GM21576 (cell line): ENCODE measurements around the gene GATD1.
A peak's percentile ranks its signal among the peaks of the same experiment; 100 is the strongest.

Source experiments
- ATAC-seq: cut with Tn5 transposase; IDR thresholded peaks from one replicate; pipeline ENCODE4 v1.9.1; 2021; ENCODE audit warnings: mild to moderate bottlenecking, moderate library complexity; ENCODE audit not compliant: unreplicated experiment

GATD1 gene, protein sequence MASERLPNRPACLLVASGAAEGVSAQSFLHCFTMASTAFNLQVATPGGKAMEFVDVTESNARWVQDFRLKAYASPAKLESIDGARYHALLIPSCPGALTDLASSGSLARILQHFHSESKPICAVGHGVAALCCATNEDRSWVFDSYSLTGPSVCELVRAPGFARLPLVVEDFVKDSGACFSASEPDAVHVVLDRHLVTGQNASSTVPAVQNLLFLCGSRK

GRCh38 chr11:777288-778255 is at the start of gene GATD1:
Gene GATD1, minus strand, starts transcription at chr11:777487. Its CDS starts 25 bp downstream, at chr11:777462.
- ATAC-seq = peak; percentile 68

GRCh38 chr11:826836-827145 is 49.5 kb upstream of the GATD1 start:
- peak; percentile 11 for ATAC-seq

DNA sequence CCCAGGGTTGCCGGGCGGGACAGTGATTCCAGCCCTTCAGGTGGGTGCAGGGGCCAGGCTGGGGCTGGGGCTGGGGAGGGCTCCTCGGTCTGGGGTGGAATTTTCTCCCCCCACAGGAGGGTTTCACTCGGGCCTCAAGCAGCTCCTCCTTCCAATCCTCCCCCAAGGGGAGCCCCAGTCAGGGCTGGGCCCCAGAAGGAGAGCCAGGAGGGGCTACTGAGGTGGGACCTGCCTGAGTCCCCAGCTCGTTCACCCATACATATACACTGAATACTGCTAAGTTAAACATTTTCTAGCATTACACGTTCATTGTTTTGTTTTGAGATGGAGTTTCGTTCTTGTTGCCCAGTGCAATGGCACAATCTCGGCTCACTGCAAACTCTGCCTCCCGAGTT is 48.9 kb upstream of the GATD1 start:
- no peak for ATAC-seq

DNA sequence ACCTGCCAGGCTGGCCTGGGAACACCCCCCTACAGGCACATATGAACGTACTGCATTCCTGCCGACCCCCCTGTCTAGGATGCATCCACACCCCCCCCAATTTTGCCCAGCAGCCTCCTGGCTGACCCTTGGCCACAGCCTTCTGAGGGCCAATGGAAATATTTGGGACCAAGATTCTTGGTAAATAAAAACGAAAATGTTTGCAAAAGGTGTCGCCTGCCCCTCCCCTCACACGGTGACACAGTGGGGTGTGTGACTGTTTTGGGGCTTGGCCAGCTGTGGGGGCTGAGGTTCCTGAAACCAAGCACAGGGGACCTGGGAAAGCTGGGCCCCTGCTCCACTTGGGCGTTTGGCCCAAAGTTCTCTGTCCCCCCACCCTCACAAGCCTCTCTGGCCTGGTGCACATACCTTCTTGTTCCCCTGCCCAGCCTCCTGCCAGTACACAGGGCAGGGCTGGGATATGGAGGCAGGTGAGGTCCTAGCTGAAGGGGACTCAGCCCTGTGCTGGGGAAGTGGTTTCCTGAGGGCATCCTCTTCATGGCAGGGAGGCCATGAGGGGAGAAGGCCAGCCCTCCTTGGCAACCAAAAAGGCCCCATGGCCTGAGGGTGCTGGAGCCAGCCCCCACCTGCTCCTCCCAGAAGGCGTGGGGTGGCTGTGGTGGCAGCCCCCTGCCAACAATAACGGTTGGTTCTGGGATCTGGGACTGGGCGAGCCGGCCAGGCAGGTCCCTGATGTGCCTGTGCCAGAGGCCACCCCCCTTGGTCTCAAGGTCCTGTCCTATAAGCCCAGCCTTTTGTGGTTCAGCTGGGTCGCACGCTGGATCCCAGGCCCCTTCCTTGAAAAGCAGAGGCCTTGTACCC is 48.3 kb upstream of the GATD1 start:
- no peak for ATAC-seq

DNA sequence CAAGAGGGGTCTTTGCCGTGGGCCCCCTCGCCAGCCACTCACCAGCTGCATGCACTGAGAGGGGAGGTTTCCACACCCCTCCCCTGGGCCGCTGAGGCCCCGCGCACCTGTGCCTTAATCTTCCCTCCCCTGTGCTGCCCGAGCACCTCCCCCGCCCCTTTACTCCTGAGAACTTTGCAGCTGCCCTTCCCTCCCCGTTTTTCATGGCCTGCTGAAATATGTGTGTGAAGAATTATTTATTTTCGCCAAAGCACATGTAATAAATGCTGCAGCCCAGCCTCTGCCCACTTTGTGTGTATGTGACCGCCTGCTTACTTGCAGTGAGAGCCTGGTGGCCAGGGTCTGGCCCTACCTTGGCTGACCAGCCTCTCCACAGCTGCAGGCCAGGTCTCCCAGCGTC is 47.7 kb upstream of the GATD1 start:
- ATAC-seq = no peak

GRCh38 chr11:824292-824880 is 47.1 kb upstream of the GATD1 start:
- ATAC-seq = no peak

DNA sequence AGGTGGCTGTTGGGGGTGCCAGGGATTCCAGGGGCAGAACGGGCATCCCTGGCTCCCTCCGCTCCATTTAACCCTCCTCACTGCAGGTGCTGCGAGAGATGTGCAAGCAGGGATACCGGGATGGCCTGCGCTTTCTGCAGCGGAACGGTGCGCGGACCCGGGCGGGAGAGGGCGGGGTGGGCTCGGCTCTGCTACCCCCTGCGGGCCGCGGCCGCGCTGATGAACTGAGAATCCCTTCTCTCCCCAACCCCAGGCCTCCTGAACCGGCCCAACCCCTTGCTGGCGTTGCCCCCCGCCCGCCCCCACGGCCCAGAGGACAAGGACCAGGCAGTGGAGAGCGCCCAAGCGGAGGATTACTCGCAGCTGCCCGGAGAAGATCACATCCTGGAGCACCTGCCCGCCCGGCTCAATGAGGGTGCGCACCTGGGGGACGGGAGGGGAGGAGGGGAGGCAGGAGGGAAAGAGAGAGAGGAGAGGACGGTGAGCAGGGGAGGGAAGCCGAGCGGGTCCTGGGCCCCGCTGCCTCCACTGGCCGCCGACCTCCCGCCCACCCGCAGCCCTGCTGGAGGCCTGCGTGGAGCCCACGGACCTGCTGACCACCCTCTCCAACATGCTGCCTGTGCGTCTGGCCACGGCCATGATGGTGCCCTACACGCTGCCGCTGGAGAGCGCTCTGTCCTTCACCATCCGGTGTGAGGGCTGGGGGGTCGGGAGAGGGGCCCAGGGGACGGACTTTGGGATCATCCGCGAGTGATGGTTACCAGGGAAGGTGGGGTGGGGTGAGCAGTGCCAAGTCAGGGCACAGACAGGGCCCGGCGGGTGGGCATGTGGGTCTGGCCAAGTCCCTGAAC is 46.4 kb upstream of the GATD1 start:
- ATAC-seq = no peak

DNA sequence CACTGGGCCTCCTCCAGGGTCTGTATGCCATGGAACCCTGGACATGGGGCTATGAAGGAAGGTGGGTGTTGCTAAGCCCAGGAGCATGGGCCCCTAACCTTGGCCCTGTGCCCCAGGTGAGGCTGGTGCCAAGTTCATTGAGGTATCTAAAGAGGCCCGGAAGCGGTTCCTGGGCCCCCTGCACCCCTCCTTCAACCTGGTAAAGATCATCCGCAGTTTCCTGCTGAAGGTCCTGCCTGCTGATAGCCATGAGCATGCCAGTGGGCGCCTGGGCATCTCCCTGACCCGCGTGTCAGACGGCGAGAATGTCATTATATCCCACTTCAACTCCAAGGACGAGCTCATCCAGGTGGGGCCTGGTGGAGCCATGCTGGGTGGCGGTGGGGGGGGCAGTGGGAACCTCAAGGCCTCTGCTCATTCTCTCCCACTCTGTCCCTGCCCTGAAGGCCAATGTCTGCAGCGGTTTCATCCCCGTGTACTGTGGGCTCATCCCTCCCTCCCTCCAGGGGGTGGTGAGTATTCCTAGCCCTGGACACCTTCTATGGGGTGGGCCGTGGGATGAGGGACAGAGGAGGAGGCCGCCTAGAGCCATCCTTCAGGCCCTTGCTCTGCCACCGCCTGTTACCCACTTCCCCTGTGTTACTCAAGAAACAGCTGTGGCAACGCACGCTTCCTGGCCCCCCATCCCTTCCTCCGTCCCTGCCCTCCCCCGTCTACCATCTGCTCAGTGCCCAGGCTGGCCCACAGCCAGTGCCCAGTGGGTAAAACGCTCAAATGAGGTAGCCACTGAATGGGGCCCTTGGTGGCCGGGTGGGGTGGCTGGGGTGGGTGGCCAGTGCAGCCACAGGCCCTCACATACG is 44.5 kb upstream of the GATD1 start:
- no peak for ATAC-seq

- no peak for ATAC-seq
Measured at GRCh38 chr11:820655-821511, 43.6 kb upstream of the GATD1 start.

DNA sequence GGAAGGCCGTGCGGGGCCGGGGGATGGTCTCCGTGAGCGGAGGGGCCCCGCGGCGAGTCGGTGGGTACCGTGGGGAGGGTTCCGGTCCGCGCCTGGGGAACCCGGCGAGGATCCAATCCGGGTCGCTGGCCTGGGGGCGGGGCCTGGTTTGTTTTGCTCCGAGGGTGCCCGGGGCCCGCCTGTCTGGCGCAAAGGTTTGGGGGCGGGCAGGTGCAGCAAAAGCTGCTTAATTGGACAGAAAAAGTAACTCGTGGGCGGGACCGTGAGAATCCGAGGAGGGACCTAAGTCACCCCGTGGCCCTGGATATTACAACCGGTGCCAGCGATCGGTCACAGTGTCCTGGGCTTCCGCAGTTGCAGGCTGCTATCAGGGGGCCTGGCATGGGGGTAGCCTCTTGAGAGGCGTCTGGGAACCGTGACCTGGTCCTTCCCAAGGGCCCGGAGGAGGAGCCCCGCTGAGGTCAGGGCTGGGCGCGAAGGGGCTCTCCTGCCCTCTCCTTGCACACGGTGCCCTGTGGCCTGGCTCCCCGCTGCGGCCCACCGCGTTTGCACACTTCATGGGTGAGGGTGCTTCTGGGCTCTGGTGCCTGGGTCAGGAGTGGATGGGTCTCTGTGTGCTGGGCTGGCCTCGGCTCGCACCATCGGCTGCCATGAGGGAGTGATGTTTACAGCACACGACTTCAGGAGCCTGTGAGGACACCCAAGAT is 42.8 kb upstream of the GATD1 start:
- ATAC-seq = peak; percentile 62

- peak; percentile 59 for ATAC-seq
Measured at GRCh38 chr11:819129-819931, 42.0 kb upstream of the GATD1 start.

DNA sequence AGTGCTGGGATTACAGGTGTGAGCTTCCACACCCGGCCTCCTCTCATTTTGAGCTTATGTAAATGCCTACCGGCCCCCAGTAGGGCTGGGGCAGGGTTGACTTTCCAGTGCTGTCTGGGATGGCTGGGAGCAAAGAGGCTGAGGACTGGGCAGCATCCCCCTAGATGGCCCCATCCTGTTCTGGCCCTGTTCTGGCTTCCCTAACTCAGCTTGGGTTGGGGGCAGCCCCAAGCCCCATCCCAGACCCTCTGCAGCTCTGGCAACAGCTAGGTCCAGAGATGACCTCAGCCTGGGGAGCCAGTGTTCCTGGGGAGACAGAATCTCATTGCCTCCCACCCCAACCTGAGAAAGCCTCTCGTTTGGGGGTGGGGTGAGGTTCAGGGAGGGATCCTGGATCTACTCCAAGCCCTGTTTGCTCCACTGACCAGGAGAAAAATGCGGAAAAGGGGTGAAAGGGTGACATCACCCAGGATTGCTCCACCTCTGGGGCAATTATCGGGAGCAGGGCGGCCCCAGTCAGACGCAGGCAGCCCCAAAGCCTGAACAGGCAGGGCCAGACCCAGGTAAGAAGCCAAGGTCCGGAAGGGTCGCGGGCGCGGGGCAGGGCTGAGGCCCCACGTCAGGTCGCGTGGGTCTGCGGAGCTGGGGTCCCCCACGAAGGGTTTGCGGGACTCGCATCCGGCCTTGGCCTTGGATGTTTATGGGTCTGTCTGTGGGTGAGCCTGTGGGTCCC is 41.3 kb upstream of the GATD1 start, which contains the start of gene PNPLA2:
TSS of gene PNPLA2 (plus strand) at position 519 of the 733 bp plus-strand sequence. CDS start 805 bp downstream, outside the sequence.
- ATAC-seq = no peak

DNA sequence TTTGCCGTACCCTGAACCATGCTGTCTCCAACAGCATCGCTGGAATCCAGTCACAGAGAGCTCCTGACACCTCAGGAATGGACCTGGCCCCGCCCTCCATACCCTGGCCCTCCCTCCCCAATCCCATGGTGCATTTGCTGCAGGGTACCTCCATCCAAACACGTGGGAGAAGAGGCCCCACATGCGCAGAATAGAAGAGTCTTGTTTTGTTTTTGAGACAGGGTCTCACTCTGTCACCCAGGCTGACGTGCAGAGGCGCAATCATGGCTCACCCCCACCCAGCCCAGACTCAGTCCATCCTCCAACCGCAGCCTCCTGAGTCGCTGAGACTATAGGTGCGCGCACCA is 39.1 kb upstream of the GATD1 start:
- ATAC-seq = no peak

DNA sequence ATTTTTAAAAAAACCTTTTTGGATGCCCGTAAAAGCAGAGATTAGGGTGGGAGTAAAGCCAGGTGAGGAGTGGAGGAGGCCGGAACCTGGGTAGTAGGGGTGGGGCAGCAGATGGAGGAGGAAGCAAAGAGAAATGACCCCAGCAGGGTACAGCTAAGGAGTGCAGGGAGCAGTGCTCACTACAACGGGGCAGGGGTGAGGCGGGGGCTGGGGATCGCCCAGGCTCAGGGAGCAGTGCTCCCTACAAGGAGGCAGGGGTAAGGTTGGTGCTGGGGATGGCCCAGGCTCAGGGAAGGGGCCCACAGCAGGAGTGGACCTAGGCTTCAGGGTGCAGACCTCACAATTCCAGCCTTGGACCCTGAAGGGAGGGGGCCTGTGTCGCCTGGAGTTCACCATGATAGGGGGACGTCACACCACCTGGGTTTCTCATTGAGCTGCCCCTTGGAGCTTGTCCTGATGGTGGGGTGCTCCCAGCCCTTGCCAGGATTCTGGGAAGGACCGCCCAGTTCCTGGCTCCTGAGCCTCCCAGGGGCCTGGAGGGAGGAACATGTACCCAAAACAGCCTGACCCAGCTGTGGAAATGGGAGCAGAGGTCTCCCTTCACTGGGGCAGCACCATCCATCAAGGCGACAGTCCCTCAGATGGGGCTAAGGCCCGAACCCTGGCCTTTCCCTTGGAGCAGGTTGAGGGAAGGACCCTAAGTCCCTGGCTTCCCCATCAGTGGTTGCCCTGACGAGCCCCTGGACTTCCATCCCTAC is 38.6 kb upstream of the GATD1 start:
- no peak for ATAC-seq

- no peak for ATAC-seq
Measured at GRCh38 chr11:813456-814096, 36.3 kb upstream of the GATD1 start.
